Measurements from ENCODE around the gene RHOG. TPM values are rescaled to one million over a fixed set of nuclear protein-coding genes. Genes with fewer than 3 reads are reported as not detected.

RHOG gene
- total RNA-seq, 1 experiment from 2014 or later = 33.6 TPM

DNA sequence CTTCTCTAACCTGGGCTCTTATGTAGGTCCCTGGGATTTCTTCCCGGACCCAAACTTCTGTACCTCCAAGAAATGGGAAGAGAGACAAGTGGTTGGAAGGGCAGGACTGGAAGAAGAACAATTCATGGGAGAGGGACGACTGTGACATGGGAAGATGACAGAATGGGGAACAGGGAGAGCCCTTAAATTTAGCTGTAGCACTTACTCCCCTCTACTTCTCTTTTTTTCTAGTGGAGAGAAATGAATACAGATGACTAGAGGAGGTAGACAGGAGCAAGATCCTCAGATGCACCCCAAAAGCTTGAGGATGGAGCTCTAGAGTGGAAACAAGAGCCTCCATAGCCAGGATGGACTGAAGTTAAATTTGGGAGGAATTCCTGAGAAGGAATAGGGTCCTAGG, 2.3 kb downstream of the RHOG start (continued):
- TF ChIP-seq ZNF532 (CRISPR knock-in tag; IDR thresholded peaks at IDR 0.05; ENCODE audit: borderline replicate concordance) (no peak), RORB (CRISPR knock-in tag; IDR thresholded peaks at IDR 0.05) (no peak)

DNA sequence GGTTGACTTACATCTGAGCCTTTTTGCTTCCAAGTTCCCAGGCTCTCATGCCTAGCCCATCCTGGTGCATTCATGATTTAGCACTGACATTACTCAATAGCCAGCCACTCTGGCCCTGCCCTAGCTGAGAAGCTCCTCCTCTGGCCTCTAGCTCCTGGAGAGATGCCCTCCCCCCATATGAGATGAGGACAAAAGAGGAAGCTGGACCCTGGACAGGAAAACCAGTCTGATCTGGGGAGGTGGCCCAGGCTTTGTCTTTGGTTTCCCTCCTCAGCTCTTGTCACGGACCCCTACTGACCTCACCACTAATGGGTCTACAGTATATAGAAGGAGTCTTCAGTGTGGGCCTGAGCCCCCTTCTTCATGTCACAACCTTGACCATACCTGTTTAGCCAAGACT, 3.0 kb downstream of the RHOG start:
- ATAC-seq (no peak), DNase-seq (ENCODE audit: low spot score) (no peak)
- TF ChIP-seq, protein P1, sequence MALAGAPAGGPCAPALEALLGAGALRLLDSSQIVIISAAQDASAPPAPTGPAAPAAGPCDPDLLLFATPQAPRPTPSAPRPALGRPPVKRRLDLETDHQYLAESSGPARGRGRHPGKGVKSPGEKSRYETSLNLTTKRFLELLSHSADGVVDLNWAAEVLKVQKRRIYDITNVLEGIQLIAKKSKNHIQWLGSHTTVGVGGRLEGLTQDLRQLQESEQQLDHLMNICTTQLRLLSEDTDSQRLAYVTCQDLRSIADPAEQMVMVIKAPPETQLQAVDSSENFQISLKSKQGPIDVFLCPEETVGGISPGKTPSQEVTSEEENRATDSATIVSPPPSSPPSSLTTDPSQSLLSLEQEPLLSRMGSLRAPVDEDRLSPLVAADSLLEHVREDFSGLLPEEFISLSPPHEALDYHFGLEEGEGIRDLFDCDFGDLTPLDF (CRISPR knock-in tag; IDR thresholded peaks at IDR 0.05) = no peak
- TF ChIP-seq NFATC4 (CRISPR knock-in tag; IDR thresholded peaks at IDR 0.05) = no peak
- TF ChIP-seq, protein P2, sequence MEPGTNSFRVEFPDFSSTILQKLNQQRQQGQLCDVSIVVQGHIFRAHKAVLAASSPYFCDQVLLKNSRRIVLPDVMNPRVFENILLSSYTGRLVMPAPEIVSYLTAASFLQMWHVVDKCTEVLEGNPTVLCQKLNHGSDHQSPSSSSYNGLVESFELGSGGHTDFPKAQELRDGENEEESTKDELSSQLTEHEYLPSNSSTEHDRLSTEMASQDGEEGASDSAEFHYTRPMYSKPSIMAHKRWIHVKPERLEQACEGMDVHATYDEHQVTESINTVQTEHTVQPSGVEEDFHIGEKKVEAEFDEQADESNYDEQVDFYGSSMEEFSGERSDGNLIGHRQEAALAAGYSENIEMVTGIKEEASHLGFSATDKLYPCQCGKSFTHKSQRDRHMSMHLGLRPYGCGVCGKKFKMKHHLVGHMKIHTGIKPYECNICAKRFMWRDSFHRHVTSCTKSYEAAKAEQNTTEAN (CRISPR knock-in tag; IDR thresholded peaks at IDR 0.05) = no peak
- TF ChIP-seq FOXP1 (CRISPR knock-in tag; IDR thresholded peaks at IDR 0.05; ENCODE audit: borderline replicate concordance) = no peak
- no peak for TF ChIP-seq TEAD4 (CRISPR knock-in tag; IDR thresholded peaks at IDR 0.05)
- TF ChIP-seq MXD4 (CRISPR knock-in tag; IDR thresholded peaks at IDR 0.05; ENCODE audit: borderline replicate concordance) = no peak
- no peak for TF ChIP-seq RORB (CRISPR knock-in tag; IDR thresholded peaks at IDR 0.05)
- TF ChIP-seq, protein P3, sequence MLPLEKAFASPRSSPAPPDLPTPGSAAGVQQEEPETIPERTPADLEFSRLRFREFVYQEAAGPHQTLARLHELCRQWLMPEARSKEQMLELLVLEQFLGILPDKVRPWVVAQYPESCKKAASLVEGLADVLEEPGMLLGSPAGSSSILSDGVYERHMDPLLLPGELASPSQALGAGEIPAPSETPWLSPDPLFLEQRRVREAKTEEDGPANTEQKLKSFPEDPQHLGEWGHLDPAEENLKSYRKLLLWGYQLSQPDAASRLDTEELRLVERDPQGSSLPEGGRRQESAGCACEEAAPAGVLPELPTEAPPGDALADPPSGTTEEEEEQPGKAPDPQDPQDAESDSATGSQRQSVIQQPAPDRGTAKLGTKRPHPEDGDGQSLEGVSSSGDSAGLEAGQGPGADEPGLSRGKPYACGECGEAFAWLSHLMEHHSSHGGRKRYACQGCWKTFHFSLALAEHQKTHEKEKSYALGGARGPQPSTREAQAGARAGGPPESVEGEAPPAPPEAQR (CRISPR knock-in tag; IDR thresholded peaks at IDR 0.05) = no peak
- TF ChIP-seq OVOL2 (CRISPR knock-in tag; IDR thresholded peaks at IDR 0.05; ENCODE audit: borderline replicate concordance) = no peak
- TF ChIP-seq GABPB1 (CRISPR knock-in tag; IDR thresholded peaks at IDR 0.05) = no peak
- TF ChIP-seq, protein P4, sequence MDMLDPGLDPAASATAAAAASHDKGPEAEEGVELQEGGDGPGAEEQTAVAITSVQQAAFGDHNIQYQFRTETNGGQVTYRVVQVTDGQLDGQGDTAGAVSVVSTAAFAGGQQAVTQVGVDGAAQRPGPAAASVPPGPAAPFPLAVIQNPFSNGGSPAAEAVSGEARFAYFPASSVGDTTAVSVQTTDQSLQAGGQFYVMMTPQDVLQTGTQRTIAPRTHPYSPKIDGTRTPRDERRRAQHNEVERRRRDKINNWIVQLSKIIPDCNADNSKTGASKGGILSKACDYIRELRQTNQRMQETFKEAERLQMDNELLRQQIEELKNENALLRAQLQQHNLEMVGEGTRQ (CRISPR knock-in tag; IDR thresholded peaks at IDR 0.05) = no peak
- TF ChIP-seq PREB (CRISPR knock-in tag; IDR thresholded peaks at IDR 0.05; ENCODE audit: borderline replicate concordance) = no peak
- TF ChIP-seq, protein P5, sequence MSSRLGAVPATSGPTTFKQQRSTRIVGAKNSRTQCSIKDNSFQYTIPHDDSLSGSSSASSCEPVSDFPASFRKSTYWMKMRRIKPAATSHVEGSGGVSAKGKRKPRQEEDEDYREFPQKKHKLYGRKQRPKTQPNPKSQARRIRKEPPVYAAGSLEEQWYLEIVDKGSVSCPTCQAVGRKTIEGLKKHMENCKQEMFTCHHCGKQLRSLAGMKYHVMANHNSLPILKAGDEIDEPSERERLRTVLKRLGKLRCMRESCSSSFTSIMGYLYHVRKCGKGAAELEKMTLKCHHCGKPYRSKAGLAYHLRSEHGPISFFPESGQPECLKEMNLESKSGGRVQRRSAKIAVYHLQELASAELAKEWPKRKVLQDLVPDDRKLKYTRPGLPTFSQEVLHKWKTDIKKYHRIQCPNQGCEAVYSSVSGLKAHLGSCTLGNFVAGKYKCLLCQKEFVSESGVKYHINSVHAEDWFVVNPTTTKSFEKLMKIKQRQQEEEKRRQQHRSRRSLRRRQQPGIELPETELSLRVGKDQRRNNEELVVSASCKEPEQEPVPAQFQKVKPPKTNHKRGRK (CRISPR knock-in tag; IDR thresholded peaks at IDR 0.05; ENCODE audit: borderline replicate concordance) = no peak
- TF ChIP-seq, protein P6, sequence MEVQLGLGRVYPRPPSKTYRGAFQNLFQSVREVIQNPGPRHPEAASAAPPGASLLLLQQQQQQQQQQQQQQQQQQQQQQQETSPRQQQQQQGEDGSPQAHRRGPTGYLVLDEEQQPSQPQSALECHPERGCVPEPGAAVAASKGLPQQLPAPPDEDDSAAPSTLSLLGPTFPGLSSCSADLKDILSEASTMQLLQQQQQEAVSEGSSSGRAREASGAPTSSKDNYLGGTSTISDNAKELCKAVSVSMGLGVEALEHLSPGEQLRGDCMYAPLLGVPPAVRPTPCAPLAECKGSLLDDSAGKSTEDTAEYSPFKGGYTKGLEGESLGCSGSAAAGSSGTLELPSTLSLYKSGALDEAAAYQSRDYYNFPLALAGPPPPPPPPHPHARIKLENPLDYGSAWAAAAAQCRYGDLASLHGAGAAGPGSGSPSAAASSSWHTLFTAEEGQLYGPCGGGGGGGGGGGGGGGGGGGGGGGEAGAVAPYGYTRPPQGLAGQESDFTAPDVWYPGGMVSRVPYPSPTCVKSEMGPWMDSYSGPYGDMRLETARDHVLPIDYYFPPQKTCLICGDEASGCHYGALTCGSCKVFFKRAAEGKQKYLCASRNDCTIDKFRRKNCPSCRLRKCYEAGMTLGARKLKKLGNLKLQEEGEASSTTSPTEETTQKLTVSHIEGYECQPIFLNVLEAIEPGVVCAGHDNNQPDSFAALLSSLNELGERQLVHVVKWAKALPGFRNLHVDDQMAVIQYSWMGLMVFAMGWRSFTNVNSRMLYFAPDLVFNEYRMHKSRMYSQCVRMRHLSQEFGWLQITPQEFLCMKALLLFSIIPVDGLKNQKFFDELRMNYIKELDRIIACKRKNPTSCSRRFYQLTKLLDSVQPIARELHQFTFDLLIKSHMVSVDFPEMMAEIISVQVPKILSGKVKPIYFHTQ (CRISPR knock-in tag; IDR thresholded peaks at IDR 0.05) = no peak
- TF ChIP-seq ZNF416 (CRISPR knock-in tag; IDR thresholded peaks at IDR 0.05) = no peak
- TF ChIP-seq ZNF396 (CRISPR knock-in tag; IDR thresholded peaks at IDR 0.05; ENCODE audit: borderline replicate concordance) = no peak
- no peak overlapping the region for H3K4me3 Mint-ChIP-seq
- H3K27me3 Mint-ChIP-seq (ENCODE audit: low read depth) = peaks cover 5% of the 10 kb centered on the region
- no peak overlapping the region for H3K27ac Mint-ChIP-seq
- H3K4me1 Mint-ChIP-seq = peaks cover 60% of the 10 kb centered on the region
- ChIA-PET POLR2A (interaction anchor here (1.1 kb wide), 1 partner anchor 11 kb away, joined by 3 read pairs; no protein-coding TSS in a partner anchor), CTCF (interaction anchor here (0.6 to 4.7 kb wide), 6 partner anchors 12 to 235 kb away, joined by 3 to 34 read pairs (median 5); partner anchors contain the start of gene STIM1)
- no peaks in the 10 kb centered on the region for H3K36me3 Mint-ChIP-seq
- no peaks in the 10 kb centered on the region for H3K9me3 Mint-ChIP-seq
